Endothelial cell (in vitro differentiated cells): ENCODE data around the gene PHACTR1. TPM values are rescaled to one million over a fixed set of nuclear protein-coding genes. Genes with fewer than 3 reads are reported as not detected.

Source experiments
- DNase-seq: peaks from one replicate; pipeline ENCODE4 v3.0.0; 2021; ENCODE audit warnings: low spot score
- H3K27ac Mint-ChIP-seq: one replicate; pipeline ENCODE4 v1.8.0; 2021; ENCODE audit warnings: mixed read lengths, inconsistent platforms; ENCODE audit not compliant: unreplicated experiment
- H3K27me3 Mint-ChIP-seq: one replicate; pipeline ENCODE4 v1.8.0; 2021; ENCODE audit warnings: mild to moderate bottlenecking, moderate library complexity, mixed read lengths, inconsistent platforms; ENCODE audit not compliant: unreplicated experiment
- H3K36me3 Mint-ChIP-seq: one replicate; pipeline ENCODE4 v1.8.0; 2021; ENCODE audit warnings: mild to moderate bottlenecking, low read depth, mixed read lengths, inconsistent platforms; ENCODE audit not compliant: unreplicated experiment
- H3K4me1 Mint-ChIP-seq: one replicate; pipeline ENCODE4 v1.8.0; 2021; ENCODE audit warnings: mild to moderate bottlenecking, mixed read lengths, inconsistent platforms; ENCODE audit not compliant: unreplicated experiment
- H3K4me3 Mint-ChIP-seq: one replicate; pipeline ENCODE4 v1.8.0; 2021; ENCODE audit warnings: mild to moderate bottlenecking, mixed read lengths, inconsistent platforms; ENCODE audit not compliant: unreplicated experiment
- H3K9me3 Mint-ChIP-seq: one replicate; pipeline ENCODE4 v1.8.0; 2021; ENCODE audit warnings: mixed read lengths, inconsistent platforms; ENCODE audit not compliant: unreplicated experiment
- total RNA-seq: library from RNA; stranded (reverse); fragmentation: NEBNext Ultra II Directional; extraction: Animal tissue kit (Norgen Biotek cat#: 25700); gene quantifications from one replicate; pipeline ENCODE4 v1.2.1, GENCODE V29; 2021; ENCODE audit not compliant: unreplicated experiment
- TF ChIP-seq, protein P1 (sequence below): fragments of 200-600 bp; sonication (generic); IDR thresholded peaks from one replicate; pipeline ENCODE4 v1.5.0; 2021; ENCODE audit warnings: antibody characterized with exemption; ENCODE audit not compliant: unreplicated experiment

PHACTR1 gene
- total RNA-seq, 1 donor from 2014 or later = 39.9 TPM

DNA sequence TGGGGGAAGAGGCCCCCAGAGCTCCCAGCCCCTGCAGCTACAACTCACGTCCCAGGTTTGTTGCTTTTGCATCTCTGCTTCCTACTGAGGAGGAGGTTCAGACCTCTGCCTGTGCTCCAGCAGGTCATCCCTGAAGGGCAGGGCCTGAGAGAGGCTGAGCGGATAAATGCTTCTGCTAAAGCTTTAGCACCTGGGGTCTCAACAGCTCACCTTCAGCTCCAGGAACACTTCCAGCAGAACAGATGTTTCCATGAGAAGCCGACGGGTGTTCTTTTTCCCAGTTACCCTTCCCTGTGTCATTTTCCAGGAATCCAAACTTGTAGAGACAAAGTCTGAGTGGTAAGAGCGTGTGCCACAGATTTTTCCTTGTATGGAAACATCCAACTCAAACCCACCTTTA, 403.0 kb downstream of the PHACTR1 start:
- Mint-ChIP-seq H3K9me3 (no peaks in the 10 kb centered on the region), H3K36me3 (no peaks in the 10 kb centered on the region), H3K4me3 (no peak overlapping the region), H3K27me3 (peaks cover 4% of the 10 kb centered on the region), H3K4me1 (peaks cover 3% of the 10 kb centered on the region), H3K27ac (no peak overlapping the region)
- TF ChIP-seq, protein P1, sequence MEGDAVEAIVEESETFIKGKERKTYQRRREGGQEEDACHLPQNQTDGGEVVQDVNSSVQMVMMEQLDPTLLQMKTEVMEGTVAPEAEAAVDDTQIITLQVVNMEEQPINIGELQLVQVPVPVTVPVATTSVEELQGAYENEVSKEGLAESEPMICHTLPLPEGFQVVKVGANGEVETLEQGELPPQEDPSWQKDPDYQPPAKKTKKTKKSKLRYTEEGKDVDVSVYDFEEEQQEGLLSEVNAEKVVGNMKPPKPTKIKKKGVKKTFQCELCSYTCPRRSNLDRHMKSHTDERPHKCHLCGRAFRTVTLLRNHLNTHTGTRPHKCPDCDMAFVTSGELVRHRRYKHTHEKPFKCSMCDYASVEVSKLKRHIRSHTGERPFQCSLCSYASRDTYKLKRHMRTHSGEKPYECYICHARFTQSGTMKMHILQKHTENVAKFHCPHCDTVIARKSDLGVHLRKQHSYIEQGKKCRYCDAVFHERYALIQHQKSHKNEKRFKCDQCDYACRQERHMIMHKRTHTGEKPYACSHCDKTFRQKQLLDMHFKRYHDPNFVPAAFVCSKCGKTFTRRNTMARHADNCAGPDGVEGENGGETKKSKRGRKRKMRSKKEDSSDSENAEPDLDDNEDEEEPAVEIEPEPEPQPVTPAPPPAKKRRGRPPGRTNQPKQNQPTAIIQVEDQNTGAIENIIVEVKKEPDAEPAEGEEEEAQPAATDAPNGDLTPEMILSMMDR = no peak
- DNase-seq = no peak

DNA sequence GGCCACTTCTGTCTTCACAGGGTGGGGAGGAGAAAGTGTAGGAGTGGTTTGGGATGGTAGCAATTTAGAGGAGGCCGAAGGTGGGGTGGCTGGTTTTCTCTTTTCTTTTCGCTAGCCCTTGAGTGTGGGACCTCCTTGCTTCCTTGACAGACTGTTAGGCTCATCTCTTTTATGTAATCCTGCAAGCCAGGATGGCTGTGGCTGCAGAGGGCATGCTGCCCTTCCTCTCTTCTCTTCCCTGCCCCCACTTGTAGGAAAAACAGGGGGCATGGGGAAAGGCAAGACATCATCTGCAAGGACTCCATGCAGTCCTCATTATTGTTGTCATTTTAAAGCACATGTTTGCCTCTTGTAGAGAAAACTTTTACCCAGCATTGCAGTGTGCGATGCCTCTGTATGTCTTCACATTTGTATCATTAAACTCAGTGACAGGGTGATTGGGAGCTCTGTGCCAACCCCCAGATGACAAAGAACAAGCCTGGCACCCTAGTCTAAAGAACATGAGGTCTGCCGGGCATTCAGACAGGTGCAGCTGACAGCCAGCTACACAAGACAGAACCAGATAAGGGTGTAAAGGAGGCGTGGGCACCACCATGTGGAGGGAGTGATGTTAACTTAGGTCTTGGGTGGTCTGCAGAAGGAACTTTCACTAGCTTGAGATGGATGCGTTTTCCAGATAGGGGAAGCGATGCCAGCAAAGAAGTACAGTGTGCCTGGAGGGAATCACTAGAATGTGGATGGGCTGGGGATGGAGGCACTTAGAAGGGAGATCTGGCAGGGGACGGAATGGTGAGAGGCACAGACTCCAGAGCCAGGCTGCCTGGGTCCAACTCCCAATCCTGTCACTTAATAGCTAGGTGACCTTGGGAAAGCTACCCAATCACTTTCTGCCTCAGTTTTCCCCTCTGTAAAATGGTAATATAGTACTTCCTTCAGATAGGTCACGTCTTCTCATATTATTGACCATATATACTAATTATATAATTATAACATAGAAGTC, 404.2 kb downstream of the PHACTR1 start:
- Mint-ChIP-seq H3K9me3 (no peaks in the 10 kb centered on the region), H3K4me3 (no peak overlapping the region), H3K36me3 (no peaks in the 10 kb centered on the region), H3K27me3 (peaks cover 4% of the 10 kb centered on the region), H3K27ac (no peak overlapping the region), H3K4me1 (no peaks in the 10 kb centered on the region)
- peak; percentile 9 for DNase-seq
- TF ChIP-seq, protein P1 = no peak

DNA sequence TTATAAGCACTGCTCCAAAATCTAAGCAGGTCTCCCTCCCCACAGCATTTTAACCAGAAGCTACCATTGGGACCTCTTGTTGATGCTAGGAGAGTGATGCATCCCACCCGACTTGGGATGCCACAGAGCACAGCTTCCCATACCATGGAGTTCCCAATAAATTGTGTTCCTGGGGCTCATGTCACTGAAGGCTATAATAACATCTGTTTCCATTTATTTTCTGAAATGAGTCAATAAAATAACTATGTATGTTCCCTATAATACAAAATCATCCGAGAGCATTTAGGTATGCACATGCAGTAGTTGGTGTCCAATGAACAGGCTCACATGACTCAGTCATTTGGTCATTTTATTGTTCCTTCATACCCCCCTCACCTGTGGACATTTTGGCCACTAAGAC, 407.6 kb downstream of the PHACTR1 start:
- H3K27me3 Mint-ChIP-seq = peaks cover 4% of the 10 kb centered on the region
- H3K36me3 Mint-ChIP-seq = no peaks in the 10 kb centered on the region

DNA sequence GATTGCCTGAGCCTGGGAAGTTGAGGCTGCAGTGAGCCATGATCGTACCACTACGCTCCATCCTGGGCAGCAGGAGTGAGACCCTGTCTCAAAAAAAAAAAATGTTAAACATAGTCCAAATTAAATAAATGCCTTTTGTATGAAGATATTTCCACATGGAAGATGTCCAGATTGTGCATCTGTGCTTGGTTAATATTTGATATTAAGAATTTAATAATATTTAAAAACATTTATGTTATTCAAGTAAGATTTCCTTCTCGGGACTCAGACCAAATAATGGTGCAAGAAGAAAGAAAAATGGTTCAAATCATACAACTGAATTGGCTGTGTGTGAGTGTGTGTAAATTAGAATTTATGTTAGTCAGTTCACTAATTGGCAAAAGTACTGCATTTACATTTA, 409.3 kb downstream of the PHACTR1 start:
- Mint-ChIP-seq H3K36me3 (no peaks in the 10 kb centered on the region), H3K4me3 (no peak overlapping the region), H3K27ac (no peak overlapping the region), H3K4me1 (no peaks in the 10 kb centered on the region), H3K27me3 (peaks cover 2% of the 10 kb centered on the region), H3K9me3 (no peaks in the 10 kb centered on the region)
- TF ChIP-seq, protein P1 = no peak
- DNase-seq = no peak

More for the DNA sequence above, 407.6 kb downstream of the PHACTR1 start:
- Mint-ChIP-seq H3K4me3 (no peak overlapping the region), H3K4me1 (no peaks in the 10 kb centered on the region), H3K9me3 (no peaks in the 10 kb centered on the region), H3K27ac (no peak overlapping the region)
- TF ChIP-seq, protein P1 = no peak
- DNase-seq = no peak
